ENCODE results near the gene ENOX2. TPM values are rescaled to one million over a fixed set of nuclear protein-coding genes. Genes with fewer than 3 reads are reported as not detected.

Gene ENOX2
- total RNA-seq, 1 donor from 2014 or later: 12.2 TPM

GRCh38 chrX:130705591-130705990 lies 197.4 kb downstream of the ENOX2 start:
- Histone ChIP-seq H3K36me3 (no peaks in the 10 kb centered on the region), H3K27ac (no peak overlapping the region), H3K4me3 (no peak overlapping the region), H3K4me1 (no peaks in the 10 kb centered on the region), H3K9me3 (no peaks in the 10 kb centered on the region), H3K27me3 (no peaks in the 10 kb centered on the region)
- TF ChIP-seq, protein P1, sequence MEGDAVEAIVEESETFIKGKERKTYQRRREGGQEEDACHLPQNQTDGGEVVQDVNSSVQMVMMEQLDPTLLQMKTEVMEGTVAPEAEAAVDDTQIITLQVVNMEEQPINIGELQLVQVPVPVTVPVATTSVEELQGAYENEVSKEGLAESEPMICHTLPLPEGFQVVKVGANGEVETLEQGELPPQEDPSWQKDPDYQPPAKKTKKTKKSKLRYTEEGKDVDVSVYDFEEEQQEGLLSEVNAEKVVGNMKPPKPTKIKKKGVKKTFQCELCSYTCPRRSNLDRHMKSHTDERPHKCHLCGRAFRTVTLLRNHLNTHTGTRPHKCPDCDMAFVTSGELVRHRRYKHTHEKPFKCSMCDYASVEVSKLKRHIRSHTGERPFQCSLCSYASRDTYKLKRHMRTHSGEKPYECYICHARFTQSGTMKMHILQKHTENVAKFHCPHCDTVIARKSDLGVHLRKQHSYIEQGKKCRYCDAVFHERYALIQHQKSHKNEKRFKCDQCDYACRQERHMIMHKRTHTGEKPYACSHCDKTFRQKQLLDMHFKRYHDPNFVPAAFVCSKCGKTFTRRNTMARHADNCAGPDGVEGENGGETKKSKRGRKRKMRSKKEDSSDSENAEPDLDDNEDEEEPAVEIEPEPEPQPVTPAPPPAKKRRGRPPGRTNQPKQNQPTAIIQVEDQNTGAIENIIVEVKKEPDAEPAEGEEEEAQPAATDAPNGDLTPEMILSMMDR (IDR thresholded peaks at IDR 0.05): no peak
- DNase-seq: no peak
- ATAC-seq: no peak
- intact Hi-C loops (cut with DNase I): no loop called here

- Histone ChIP-seq H3K27ac (no peak overlapping the region), H3K9me3 (no peaks in the 10 kb centered on the region), H3K27me3 (no peaks in the 10 kb centered on the region), H3K4me3 (no peak overlapping the region), H3K4me1 (no peaks in the 10 kb centered on the region), H3K36me3 (no peaks in the 10 kb centered on the region)
- DNase-seq (no peak), ATAC-seq (no peak)
- TF ChIP-seq, protein P1 (IDR thresholded peaks at IDR 0.05): no peak
- intact Hi-C loops (cut with DNase I): no loop called here
These were observed 198.7 kb downstream of the ENOX2 start for GRCh38 chrX:130704053-130705038.

DNA sequence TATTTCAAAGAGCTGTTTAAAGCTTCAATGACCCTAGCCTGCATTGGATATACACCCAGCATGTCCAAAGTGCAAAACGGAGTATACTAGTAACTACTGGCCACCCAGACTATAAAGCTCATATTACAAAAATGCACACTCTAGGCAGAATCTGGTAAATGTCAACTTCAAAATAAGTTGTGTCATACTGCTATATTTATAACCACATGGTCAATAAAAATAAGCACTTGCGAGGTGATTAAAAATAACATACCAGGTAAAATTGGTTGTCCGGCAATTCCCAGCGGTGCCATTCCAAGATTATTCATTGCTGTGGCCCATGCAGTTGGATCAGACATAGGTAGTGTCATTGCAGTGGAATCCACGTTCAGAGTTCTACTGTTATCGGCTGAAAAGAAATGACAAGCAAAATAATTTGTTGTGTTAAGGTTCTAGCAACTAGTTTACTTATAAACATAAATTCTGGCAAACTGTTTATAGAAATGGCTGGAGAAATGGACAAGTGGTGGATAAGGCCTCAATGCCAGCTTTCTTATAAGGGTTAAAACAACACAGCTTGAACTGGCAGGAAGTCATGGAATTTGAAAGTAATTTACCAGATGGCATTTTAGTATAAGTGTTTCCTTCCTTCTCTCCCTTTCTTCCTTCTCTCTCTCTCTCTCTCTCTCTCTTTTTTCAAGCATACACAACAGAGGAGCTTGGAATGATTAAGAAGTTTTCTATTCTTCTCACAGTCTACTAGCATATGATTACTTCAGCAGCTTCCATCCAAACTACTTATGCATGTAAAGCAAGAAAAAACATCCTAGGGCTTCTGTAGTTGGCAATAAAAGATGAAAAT lies 199.9 kb downstream of the ENOX2 start:
- Histone ChIP-seq H3K4me3 (no peak overlapping the region), H3K27me3 (no peaks in the 10 kb centered on the region), H3K36me3 (no peaks in the 10 kb centered on the region), H3K4me1 (no peaks in the 10 kb centered on the region), H3K27ac (no peak overlapping the region), H3K9me3 (no peaks in the 10 kb centered on the region)
- ATAC-seq: no peak
- no peak for DNase-seq
- intact Hi-C loops (cut with DNase I): no loop called here
- TF ChIP-seq, protein P1 (IDR thresholded peaks at IDR 0.05): no peak

GRCh38 chrX:130700629-130701028 lies 202.4 kb downstream of the ENOX2 start:
- ATAC-seq (no peak), DNase-seq (no peak)
- no peaks in the 10 kb centered on the region for H3K9me3 ChIP-seq
- intact Hi-C loops (cut with DNase I): no loop called here
- no peaks in the 10 kb centered on the region for H3K4me1 ChIP-seq
- H3K4me3 ChIP-seq: no peak overlapping the region
- TF ChIP-seq, protein P1 (IDR thresholded peaks at IDR 0.05): no peak
- H3K27me3 ChIP-seq: no peaks in the 10 kb centered on the region
- H3K36me3 ChIP-seq: no peaks in the 10 kb centered on the region
- H3K27ac ChIP-seq: no peak overlapping the region

DNA sequence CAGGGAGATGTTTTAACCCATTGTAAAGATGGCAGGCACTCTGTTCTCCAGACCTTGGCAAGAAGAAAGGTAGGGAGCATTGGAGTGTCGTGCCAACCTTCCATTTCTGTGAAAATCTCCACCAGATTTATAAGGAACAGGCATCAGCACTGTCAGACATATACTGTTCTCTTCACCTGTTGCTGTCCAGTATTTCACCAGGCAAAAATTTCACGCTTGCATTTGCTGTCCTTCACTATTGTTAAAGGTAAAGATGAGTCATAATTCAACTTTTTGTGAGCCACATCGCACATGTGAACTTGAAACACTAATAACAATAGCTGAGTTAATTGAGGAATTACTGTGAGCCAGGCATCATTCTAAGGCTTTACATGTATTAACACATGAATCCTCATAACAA lies 203.4 kb downstream of the ENOX2 start:
- ATAC-seq: no peak
- Histone ChIP-seq H3K4me3 (no peak overlapping the region), H3K27ac (no peak overlapping the region), H3K27me3 (no peaks in the 10 kb centered on the region), H3K36me3 (no peaks in the 10 kb centered on the region), H3K4me1 (no peaks in the 10 kb centered on the region), H3K9me3 (no peaks in the 10 kb centered on the region)
- TF ChIP-seq, protein P1 (IDR thresholded peaks at IDR 0.05): no peak
- no peak for DNase-seq
- intact Hi-C loops (cut with DNase I): no loop called here
